ENCODE results near the gene MGRN1.
A peak's percentile ranks its signal among the peaks of the same experiment; 100 is the strongest.

MGRN1 gene

DNA sequence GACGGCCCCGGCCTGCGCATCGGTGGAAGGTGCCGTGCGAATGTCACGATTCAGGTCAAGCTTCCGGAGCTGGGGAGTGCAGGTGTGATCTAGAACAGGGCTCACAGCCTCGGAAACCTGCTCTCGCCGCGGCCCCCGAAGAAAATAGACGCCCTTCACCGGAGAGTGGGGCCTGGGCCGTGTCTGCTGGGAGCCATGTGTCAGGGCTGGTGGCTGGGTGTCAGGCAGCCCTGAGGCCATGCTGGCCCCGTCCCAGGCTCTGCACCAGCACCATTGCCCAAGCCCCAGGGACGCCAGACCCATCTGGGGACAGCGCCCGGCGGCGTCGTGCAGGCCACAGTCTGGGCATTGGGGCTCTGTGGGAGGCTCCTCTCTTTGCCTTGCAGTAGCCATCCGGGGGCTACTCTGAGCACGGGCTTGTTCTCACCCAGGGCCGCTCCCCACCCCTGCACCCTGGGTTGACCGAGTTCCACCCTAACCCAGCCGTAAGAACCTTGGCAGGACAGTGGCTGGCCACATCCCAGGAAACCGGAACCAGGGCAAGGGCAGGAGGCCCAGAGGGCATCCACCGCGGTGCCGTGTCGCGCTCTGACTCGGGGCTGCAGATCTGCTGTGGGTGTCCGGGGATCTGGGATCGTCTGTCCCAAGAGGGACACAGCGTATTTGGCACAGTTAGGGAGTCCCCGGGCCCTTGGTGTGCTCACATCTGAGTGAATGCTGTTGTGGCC is 63.5 kb downstream of the MGRN1 start:
- no peak for DNase-seq (ENCODE audit: low spot score)

DNA sequence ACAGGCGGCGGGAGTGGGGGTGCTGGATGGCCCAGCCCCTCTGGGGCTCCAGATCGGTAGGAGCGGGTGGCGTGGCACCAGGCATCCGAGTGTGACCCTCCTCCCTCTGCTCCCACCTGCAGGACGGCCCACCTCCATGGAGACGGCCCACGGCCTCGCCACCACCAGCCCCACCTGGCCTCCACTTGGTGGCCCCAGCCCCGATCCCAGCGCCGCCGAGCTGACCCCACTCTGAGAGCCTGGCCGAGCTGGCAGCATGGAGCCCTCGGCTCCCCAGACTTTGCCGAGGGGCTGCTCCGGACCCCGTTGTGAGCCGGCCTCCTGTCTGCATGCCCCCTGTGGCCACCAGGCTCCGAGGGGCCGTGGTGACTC is 64.0 kb downstream of the MGRN1 start:
- DNase-seq (ENCODE audit: low spot score) = no peak

DNA sequence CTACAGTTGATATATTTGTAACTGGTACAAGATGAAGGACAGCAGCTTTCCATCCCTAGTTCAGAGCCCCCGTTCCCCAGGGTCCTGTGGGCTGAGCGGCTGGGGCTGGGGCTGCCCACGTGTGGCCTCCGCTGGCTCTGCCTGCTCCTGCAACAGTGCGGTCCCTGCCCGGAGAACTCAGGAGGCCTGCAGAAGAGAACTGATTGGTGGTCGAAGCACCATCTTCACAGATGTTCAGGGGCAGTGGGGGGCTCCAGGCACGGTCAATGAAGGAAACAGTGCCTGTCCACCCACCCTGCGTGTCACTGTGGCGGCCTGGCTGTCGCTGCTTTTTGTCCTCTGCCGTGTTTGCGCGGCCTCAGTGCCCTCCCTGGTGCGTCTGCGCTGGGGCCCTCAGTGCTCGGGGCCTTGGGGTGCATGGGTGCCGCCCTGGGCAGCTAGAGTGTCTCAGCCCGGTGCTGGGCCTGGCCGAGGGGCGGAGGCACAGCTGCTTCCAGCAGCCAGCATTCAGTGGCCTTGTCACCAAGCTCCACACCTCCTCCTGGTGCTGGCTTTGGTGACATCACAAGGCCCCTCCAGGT is 64.6 kb downstream of the MGRN1 start:
- no peak for DNase-seq (ENCODE audit: low spot score)

DNA sequence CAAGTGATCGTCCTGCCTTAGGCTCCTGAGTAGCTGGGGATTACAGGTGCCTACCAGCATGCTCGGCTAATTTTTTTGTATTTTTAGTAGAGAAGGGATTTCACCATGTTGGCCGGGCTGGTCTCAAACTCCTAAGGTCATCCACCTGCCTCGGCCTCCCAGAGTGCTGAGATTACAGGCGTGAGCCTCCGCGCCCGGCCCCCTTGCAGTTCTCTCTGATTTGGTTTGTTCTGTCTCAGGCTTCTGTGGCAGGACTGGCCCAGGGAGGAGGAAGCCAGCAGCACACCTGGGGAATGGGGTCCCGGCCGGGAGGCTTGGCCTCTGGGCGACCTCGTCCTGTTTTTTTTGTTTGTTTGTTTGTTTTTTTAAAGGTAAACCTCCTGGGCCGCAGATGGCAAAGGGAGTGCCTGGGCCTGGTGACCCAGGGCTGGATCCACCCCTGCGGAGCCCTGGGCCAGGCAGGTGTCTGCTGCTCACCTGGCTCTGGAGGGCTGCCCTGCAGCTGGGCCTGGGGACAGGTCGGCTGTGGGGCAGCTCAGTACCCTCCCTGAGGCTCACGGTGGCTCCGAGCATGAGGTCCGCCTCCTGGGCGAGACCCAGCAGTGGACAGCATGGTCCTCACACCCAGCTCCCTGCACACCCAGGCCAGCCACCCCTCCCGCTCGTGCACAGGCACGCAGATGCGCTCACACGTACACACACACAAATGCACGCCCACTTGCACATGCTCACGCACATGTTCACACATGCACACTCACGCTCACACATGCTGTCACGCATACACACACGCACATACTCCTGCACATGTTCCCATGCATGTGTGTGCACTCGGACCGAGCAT is 65.5 kb downstream of the MGRN1 start:
- no peak for DNase-seq (ENCODE audit: low spot score)

DNA sequence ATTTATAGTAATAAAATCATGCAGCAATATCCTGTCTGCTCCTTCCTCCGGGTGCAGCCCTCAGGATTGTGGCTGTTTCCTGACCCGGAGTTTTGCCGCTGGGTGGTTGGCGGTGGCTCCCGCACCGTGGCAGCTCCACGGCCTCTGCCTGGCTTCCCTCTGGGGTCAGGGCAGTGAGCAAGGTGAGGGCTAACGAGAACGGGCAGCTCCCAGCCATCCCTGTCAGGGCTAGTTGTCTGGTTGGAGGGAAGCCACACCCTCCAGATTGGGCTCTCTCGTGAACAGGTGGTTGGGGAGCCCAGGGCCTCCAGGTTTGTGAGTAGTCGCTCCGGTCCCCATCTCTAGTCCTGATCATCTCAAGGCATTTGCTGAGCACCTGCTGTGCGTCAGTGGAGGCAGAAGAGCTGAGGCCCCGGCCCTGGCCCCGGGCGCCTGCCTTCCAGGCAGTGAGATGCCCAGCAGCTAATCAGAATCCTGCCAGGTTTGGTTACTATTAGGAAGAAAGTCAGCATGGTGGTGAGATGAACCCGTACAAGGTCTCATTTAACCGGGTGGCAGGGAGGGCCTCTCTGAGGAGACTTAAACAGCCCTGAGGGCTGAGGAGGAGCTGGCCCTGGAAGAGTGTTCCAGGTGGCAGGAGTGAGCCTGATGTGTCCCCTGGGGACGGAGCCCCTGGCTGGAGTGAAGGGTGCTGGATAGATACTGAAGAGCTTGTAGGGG is 66.5 kb downstream of the MGRN1 start:
- no peak for DNase-seq (ENCODE audit: low spot score)

DNA sequence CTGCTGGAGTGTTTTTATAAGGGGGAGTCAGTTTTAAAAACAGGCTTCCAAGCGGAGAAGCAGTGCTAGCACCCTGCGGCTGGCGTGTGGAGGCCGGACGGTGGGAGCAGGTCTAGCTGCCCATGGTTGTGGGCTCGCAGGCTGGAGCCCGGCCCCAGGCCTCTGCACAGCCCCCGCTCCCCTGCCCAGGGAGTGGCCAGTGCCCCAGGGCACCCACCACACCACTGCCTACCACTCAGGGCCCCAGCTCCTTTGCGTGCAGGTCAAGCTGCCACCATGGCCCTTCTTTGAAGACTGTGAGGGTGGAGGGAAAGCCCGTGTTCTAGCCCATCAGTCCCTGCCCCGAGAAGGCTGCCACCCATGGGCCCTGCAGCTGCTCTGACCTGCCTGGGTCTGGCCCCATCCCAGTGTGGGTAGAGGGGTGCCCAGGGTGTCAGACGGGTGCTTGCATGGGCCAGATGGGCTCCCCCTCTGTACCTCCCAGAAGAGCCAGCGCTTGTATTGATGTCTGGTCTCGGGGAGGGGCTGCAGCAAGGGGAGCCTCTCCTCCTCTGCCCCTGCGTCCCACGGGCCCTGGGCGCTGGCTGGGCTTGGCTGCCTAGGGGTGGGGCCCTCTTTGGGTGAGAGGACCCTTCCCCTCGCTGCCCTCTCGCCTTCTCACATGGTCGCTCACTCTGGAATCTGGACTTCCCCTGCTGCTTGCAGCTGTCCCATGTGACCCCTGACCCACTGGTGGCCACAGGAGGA is 67.2 kb downstream of the MGRN1 start:
- no peak for DNase-seq (ENCODE audit: low spot score)

DNA sequence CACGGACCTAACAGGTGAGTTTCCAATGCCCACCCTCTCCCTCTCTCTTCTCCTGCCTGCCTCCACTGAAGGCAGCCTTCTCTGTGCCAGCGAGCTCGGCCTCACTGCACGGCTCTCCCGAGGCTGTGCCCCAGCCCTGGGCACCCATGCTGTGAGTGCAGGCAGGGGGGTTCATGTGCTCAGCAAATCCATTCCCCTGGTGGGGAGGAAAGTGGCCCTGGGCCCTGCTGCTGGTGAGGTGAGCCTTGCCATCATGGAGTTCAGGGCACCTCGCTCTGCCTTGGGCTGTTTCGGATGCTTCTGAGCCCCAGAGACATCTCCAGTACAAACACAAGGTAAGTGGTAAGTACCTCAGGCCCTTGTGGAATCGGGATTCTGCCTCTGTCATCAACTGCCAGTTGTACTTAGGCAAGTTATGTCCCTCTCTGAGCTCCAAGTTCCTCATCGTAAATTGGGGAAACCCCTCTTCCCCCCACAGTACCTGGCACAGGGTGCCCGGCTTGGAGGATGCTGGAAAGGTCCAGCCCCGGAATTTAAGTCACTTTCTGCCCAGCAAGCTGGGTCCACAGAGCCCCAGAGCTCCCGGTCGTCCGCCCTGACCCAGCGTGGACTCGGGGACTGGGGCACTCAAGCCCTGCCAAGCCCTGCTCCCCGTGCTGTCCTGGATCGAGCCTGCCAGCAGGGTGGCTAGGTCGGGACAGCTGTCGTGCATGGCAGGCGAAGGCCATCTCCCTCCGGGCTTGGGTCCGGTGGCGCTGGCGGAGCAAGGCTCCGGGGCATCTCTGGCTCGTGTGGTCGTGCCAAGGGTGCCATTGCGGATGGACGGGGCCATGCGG is 68.1 kb downstream of the MGRN1 start:
- no peak for DNase-seq (ENCODE audit: low spot score)

DNA sequence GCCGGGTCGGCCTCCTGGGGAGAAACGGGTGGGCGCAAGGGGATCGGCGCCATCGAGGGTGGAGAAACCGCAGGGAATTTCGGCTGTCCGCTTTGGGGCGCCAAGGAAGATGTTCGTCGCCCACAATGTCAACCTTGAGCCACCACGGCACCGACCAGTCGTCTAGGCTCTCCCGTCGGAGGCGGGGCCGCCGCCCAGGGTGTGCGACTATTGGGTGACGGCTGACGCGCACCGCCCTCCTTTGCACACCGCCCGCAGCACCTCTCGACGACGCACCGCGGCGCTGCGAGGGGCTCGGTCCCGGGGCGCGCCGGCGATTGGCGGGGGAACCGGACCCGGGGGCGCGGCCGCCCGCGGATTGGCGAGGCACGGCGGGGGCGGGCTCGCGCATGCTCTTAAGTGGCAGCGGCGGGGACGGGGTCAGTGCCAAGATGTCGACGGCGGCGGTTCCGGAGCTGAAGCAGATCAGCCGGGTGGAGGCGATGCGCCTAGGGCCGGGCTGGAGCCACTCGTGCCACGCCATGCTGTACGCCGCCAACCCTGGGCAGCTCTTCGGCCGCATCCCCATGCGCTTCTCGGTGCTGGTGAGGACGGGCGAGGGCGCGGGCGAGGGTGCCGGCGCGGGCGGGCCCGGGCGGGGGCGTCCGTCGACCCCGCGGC is 68.8 kb downstream of the MGRN1 start, which contains the start of gene NUDT16L1:
NUDT16L1 (plus strand) TSS at position 267 of the 660 bp plus-strand sequence; CDS start at position 432, 165 bp downstream.
- peak; percentile 96 for DNase-seq (ENCODE audit: low spot score)

DNA sequence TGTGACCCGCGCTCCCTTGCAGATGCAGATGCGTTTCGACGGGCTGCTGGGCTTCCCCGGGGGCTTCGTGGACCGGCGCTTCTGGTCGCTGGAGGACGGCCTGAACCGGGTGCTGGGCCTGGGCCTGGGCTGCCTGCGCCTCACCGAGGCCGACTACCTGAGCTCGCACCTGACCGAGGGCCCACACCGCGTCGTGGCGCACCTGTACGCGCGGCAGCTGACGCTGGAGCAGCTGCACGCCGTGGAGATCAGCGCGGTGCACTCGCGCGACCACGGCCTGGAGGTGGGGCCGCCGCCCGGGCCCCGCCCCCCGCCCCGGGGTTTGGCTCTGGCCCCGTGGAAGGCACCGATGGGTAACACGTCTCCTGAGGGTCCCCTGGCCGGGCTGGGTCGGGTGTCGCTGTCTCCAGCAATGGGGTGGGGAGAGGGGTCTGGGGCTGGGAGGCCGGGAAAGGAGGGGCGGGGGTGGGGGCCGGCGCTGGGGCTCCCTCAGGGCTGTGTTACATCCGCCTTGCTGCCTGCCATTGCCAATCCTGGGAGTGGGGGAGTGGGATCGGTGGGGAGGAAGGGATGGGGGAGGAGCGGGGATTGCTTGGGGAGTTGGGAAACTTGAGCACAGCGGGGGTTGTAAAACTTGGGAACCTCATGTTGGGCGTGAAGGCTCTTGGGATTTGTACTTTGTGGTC is 69.5 kb downstream of the MGRN1 start:
- no peak for DNase-seq (ENCODE audit: low spot score)

DNA sequence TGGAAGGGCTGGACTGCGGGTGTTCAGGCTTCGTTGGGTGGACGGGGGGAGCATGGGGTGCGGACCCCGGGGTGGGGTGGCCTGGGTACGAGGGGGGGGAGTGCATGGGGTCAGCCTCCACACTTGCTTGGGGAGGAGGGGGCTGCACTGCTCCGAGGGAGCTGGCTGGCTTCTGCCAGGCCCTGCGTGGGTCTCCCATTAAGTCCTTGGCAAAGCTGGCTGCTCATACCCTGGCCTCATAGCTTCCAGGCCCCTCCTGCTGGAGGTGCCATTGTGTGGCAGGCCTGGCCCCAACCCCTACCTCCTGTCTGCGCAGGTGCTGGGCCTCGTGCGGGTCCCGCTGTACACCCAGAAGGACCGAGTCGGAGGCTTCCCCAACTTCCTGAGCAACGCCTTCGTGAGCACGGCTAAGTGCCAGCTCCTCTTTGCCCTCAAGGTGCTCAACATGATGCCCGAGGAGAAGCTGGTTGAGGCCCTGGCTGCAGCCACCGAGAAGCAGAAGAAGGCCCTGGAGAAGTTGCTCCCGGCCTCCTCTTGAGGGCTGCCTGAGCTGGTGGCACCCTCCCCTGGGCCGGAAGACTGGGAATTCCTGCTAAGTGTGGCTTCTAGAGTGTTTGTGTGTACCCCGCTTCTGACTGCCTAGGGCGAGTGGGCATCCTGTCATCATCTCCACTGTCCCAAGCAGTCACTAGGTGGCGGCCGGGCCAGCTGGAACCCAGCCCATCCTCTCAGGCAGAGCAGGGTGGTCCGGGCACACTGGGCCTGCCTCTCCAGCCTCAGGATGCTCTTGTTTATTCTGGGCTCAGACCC is 70.2 kb downstream of the MGRN1 start:
- DNase-seq (ENCODE audit: low spot score) = no peak

DNA sequence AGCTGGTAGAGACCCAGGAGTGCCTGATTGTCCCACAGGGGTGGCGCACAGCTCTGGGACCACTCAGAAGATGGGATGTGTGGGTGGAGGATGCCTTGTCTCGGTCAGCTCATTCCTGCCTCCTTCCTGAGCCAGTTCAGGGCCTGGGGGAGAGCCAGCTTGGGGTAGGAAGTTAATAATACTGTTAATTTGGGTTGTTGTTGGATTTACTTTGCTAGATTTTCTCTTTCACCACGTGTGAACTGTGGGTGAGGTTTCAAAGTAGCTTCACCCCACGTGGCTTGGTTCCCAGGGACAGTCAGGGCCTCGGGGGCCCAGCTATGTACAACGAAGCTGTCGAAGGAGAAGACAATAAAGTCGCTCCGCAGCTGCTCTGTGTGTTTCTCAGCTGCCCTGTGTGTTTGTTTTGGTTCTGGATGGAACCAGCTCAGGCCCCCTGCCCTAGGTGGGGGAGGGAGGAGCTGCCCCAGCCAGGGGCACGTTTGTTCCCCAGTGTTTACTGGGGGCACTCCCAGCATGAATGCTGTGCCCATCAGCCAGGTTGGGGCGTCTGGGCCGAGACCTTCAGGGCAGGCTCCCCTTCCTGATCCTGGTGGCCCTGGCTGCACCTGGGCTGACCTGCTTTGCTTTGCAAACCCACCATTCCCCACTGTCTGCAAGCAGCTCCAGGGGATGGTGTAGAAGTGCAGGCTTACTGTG is 71.0 kb downstream of the MGRN1 start:
- no peak for DNase-seq (ENCODE audit: low spot score)

DNA sequence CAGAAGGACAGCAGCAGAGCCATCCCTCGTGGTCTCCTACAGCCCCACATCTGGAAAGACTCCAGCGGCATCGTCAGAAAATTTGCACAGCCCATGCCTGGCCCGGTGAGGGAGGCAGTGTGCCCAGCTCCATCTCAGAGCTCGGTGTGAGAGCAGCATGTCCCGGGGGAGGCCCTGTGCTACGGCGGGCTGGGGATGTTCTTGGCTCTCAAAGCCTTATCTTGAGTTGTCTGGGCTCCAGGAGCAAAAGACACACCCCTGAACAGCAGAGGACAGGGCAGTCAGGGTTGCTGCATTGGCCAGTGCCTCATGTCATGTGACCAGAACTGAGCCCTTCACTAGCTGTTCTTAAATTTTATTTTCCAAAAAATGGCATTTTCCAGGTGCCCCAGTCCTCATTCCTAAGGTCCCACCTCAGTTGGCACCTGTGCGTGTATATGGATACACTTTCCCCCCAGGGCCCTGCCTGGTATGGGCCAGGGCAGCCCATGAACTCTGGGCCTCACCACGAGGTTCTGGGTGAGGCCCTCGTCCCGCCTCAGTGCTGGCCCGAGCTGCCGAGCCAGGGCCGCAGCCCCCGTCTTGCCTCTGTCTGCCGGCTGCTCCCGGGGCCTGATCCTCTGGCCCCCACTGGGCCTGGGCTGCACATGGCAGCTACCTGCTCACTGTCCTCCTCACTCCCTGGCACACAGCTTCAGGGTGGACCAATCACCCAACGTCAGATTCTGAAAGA is 71.7 kb downstream of the MGRN1 start:
- DNase-seq (ENCODE audit: low spot score) = no peak

DNA sequence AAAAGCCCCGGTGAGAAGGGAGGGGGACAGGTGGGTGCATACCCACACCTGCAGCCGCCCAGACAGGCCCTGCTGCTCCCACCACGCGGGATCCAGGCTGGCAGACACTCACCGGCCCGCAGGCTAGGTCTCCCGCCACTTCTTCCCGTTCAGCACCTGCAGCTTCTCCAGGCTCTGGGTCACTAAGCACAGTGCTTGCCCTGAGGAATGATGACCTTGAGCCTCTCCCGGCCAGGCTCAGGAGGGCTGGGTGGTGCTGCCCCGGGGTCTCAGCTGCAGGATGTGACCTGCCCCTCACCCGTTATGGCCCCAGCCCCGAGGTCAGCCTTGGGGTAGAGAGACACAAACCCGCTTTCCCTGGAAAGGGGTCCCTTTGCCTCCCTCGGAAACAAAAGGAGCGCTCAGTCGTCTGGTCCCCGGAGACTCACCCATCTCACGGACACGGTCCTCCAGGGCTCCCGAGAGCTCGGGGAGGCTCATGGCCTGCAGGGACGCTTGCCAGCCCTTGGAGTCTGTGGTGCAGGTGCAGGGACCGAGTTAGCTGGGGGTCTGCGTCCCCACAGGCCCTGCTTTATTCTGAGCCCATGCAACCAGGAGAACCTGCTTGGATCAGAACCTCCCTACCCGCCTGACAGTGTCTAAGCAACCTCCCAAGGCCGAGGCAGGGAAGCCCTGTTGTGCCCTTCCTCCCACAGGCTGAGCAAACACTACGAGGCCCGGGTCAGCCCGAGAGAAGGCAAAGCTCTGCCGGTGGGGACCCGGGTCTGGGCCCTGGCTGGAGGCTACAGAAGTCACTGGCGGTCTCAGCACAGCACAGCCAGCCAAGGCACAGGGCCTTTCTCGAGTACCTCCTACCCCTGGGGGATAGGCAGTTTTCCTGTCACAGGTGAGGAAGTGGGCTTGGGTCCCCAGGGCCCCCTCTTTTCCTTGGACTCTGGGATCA is 72.5 kb downstream of the MGRN1 start:
- DNase-seq (ENCODE audit: low spot score) = no peak

DNA sequence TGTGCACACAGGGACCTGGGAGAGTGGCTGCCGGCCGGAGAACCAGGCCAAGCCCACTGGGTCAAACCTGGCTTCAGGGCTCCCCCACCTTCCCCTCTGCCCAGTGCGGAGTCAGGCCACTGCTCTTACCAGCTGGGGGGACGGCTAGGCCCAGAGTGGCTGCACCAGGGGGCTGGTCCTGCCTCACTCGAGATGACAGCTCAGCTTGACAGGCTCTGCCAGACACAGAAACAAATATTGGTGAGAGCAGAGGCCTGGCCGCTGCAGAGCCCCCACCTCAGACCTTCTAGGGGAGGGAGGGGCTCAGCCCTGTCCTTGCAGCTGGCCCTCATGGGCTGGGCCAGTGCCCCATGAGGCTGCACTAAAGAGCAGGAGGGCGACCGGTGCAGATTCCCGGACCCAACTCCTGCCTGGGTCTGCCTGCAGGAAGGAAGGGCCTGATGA is 73.2 kb downstream of the MGRN1 start:
- no peak for DNase-seq (ENCODE audit: low spot score)

DNA sequence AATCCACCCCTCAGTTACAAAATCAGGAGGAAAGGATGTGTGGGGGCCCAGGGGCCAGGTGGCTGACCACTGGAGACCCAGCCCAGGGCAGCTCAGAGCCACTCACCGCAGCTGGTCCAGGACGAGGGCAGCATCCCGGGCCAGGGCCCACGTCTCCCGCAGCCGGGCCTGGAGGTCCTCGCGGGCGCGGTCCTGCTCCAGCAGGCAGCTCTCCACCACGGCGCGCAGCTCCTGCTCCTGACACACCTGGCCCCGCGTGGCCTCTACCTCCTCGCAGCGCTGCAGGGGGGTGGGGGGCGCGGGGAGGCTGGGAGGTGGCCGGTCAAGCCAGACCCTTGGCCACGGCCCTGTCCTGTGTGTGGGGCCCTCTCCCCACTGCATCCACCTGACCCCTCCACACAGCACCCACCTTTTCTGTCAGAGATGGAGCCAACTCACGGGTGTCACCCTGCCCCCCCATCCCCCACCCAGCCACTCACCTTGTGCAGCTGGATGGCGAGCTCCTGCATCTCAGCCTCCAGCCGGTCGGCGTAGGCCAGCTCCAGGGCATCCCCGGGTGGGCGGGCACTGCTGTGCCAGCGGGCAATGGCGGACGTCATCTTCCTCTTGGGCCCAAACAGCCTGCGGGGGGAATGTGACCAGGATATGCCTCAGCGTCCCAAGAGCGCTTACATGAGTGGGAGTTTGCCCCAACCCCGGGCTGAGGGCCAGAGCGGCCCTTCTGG is 73.9 kb downstream of the MGRN1 start:
- no peak for DNase-seq (ENCODE audit: low spot score)
